ENCODE data around the gene SH3GL2. TPM values are rescaled to one million over a fixed set of nuclear protein-coding genes. Genes with fewer than 3 reads are reported as not detected.

SH3GL2 gene
- polyA plus RNA-seq, 3 donors from 2014 or later, result not detected

GRCh38 chr9:17825265-17825659 is 246.4 kb downstream of the SH3GL2 start:
- Mint-ChIP-seq H3K27ac (no peak overlapping the region), H3K27me3 (ENCODE audit: low read depth in 3 of 3) (peaks cover 0 to 6% (median 0%) of the 10 kb centered on the region in 3 donors), H3K36me3 (no peaks in the 10 kb centered on the region), H3K4me3 (no peak overlapping the region), H3K4me1 (no peaks in the 10 kb centered on the region), H3K9me3 (peaks cover 2 to 16% (median 6%) of the 10 kb centered on the region in 6 donors)
- no peak for DNase-seq

- Mint-ChIP-seq H3K36me3 (no peaks in the 10 kb centered on the region), H3K27me3 (ENCODE audit: low read depth in 3 of 3) (peaks cover 0 to 9% (median 0%) of the 10 kb centered on the region in 3 donors), H3K27ac (no peak overlapping the region), H3K4me3 (no peak overlapping the region), H3K4me1 (no peaks in the 10 kb centered on the region), H3K9me3 (peaks cover 0 to 13% (median 8%) of the 10 kb centered on the region in 6 donors)
- DNase-seq, result no peak
Measured at GRCh38 chr9:17829064-17829463, 250.2 kb downstream of the SH3GL2 start.

- H3K4me1 Mint-ChIP-seq, result no peaks in the 10 kb centered on the region
- no peak overlapping the region for H3K4me3 Mint-ChIP-seq
- no peak for DNase-seq
- H3K27me3 Mint-ChIP-seq (ENCODE audit: low read depth in 3 of 3), result peaks cover 0 to 9% (median 0%) of the 10 kb centered on the region in 3 donors
- H3K9me3 Mint-ChIP-seq, result peaks cover 2 to 16% (median 6%) of the 10 kb centered on the region in 6 donors
- no peak overlapping the region for H3K27ac Mint-ChIP-seq
- H3K36me3 Mint-ChIP-seq, result no peaks in the 10 kb centered on the region
Measured at GRCh38 chr9:17829812-17830385, 251.0 kb downstream of the SH3GL2 start.

- DNase-seq, result no peak
- Mint-ChIP-seq H3K4me3 (no peak overlapping the region), H3K27me3 (ENCODE audit: low read depth in 3 of 3) (peaks cover 0 to 4% (median 0%) of the 10 kb centered on the region in 3 donors), H3K4me1 (no peaks in the 10 kb centered on the region), H3K36me3 (no peaks in the 10 kb centered on the region), H3K9me3 (peaks cover 2 to 16% (median 10%) of the 10 kb centered on the region in 6 donors), H3K27ac (no peak overlapping the region)
Measured at GRCh38 chr9:17832812-17833211, 253.9 kb downstream of the SH3GL2 start.

- peaks cover 0 to 3% (median 2%) of the 10 kb centered on the region in 3 donors for H3K27me3 Mint-ChIP-seq (ENCODE audit: low read depth in 3 of 3)
- no peaks in the 10 kb centered on the region for H3K36me3 Mint-ChIP-seq
- no peaks in the 10 kb centered on the region for H3K4me1 Mint-ChIP-seq
Measured at GRCh38 chr9:17833846-17834245, 255.0 kb downstream of the SH3GL2 start.

GRCh38 chr9:17837965-17838364 is 259.1 kb downstream of the SH3GL2 start:
- Mint-ChIP-seq H3K27me3 (ENCODE audit: low read depth in 3 of 3) (peaks cover 0 to 2% (median 0%) of the 10 kb centered on the region in 3 donors), H3K4me3 (no peak overlapping the region), H3K4me1 (no peaks in the 10 kb centered on the region), H3K27ac (no peak overlapping the region), H3K36me3 (no peaks in the 10 kb centered on the region), H3K9me3 (peaks cover 0 to 13% (median 4%) of the 10 kb centered on the region in 6 donors)
- no peak for DNase-seq

More at GRCh38 chr9:17833846-17834245, 255.0 kb downstream of the SH3GL2 start:
- Mint-ChIP-seq H3K4me3 (no peak overlapping the region), H3K9me3 (peaks cover 0 to 14% (median 7%) of the 10 kb centered on the region in 6 donors), H3K27ac (no peak overlapping the region)
- DNase-seq, result no peak

- Mint-ChIP-seq H3K9me3 (peaks cover 0 to 20% (median 9%) of the 10 kb centered on the region in 6 donors), H3K4me1 (no peaks in the 10 kb centered on the region), H3K27me3 (ENCODE audit: low read depth in 3 of 3) (peaks cover 0 to 2% (median under 1%) of the 10 kb centered on the region in 3 donors), H3K27ac (no peak overlapping the region), H3K36me3 (peaks cover 0 to 3% (median 0%) of the 10 kb centered on the region in 3 donors), H3K4me3 (no peak overlapping the region)
- DNase-seq, result no peak
Measured at GRCh38 chr9:17839776-17840175, 260.9 kb downstream of the SH3GL2 start.

- Mint-ChIP-seq H3K4me3 (no peak overlapping the region), H3K27me3 (ENCODE audit: low read depth in 3 of 3) (peaks cover 0 to 2% (median 2%) of the 10 kb centered on the region in 3 donors), H3K9me3 (peaks cover 0 to 37% (median 17%) of the 10 kb centered on the region in 6 donors), H3K27ac (no peak overlapping the region), H3K36me3 (peaks cover 0 to 3% (median 0%) of the 10 kb centered on the region in 3 donors), H3K4me1 (no peaks in the 10 kb centered on the region)
- DNase-seq, result no peak
Measured at GRCh38 chr9:17843236-17843635, 264.4 kb downstream of the SH3GL2 start.
